Esophagus squamous epithelium (tissue), 4 donors: ENCODE data around the gene PPP2R5C.

Experiments
- POLR2A ChIP-seq, 4 donors: fragments of 450-650 bp; IDR thresholded peaks; one replicate each; pipeline ENCODE4 v1.6.1; 2017; ENCODE audit warnings: antibody characterized with exemption in 4 of 4, mild to moderate bottlenecking in 4 of 4, moderate library complexity in 3 of 4
- TF ChIP-seq, protein P1 (sequence below), 6 experiments: fragments of 450-650 bp in 4 of 6; fragments of 200-600 bp in 2 of 6; sonication (generic) in 2 of 6; IDR thresholded peaks; one replicate each; pipeline ENCODE4 v1.5.1; 2016 to 2019; ENCODE audit warnings: antibody characterized with exemption in 6 of 6, mild to moderate bottlenecking in 4 of 6, moderate library complexity in 4 of 6

DNA sequence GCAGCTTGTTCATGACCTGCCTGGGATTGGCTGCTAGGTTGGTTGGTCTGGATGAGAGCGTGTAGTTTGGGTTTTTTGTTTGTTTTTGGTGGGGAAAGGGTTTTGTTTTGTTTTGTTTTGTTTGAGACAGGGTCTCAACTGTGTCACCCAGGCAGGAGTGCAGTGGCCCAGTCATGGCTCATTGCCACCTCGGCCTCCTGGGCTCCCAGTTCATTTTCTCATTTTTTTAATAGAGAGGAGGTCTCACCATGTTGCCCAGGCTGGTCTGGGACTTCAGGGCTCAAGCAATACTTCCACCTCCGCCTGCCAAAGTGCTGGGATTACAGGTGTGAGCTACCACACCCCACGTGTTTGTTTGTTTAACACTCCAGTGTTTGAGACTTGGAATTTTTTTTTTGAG, 206.7 kb downstream of the PPP2R5C start:
- TF ChIP-seq, protein P1, sequence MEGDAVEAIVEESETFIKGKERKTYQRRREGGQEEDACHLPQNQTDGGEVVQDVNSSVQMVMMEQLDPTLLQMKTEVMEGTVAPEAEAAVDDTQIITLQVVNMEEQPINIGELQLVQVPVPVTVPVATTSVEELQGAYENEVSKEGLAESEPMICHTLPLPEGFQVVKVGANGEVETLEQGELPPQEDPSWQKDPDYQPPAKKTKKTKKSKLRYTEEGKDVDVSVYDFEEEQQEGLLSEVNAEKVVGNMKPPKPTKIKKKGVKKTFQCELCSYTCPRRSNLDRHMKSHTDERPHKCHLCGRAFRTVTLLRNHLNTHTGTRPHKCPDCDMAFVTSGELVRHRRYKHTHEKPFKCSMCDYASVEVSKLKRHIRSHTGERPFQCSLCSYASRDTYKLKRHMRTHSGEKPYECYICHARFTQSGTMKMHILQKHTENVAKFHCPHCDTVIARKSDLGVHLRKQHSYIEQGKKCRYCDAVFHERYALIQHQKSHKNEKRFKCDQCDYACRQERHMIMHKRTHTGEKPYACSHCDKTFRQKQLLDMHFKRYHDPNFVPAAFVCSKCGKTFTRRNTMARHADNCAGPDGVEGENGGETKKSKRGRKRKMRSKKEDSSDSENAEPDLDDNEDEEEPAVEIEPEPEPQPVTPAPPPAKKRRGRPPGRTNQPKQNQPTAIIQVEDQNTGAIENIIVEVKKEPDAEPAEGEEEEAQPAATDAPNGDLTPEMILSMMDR (IDR thresholded peaks at IDR 0.05) = no peak
- no peak for TF ChIP-seq POLR2A (IDR thresholded peaks at IDR 0.05)
